GM21576 (cell line): ENCODE measurements around the gene SGMS1.

ENCODE experiments used
- ATAC-seq: cut with Tn5 transposase; IDR thresholded peaks from one replicate; pipeline ENCODE4 v1.9.1; 2021; ENCODE audit warnings: mild to moderate bottlenecking, moderate library complexity; ENCODE audit not compliant: unreplicated experiment

Gene SGMS1

DNA sequence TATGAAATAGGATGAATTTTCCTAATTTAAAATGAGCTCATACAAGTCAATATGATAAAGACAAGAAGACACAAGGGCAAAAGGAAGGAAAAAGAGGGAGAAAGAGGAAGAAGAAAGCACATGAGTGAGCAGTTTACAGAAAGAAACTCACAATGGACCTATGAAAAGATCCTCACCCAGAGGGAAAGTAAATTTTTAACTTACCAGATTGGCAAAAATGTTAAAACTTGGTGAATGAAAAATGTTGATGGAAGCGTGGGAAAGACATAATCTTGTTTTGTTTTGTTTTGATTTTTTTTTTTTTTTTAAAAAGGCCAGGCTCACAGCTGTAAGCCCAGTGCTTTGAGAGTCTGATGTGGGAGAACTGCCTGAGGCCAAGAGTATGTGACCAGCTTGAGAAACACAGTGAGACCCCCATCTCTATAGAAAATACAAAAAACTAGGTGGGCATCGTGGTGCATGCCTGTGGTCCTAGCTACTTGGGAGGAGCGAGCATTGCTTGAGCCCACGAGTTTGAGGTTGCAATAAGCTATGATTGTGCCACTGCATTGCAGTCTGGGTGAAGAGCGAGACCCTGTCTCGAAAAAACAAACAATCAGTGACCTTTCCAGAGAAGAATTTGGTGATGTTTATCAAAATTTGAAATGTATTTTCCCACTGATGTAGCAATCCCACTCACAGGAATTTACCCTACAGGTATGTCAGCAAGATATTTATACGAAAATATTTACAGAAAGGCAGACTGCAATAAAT is 219.6 kb downstream of the SGMS1 start:
- ATAC-seq: no peak

DNA sequence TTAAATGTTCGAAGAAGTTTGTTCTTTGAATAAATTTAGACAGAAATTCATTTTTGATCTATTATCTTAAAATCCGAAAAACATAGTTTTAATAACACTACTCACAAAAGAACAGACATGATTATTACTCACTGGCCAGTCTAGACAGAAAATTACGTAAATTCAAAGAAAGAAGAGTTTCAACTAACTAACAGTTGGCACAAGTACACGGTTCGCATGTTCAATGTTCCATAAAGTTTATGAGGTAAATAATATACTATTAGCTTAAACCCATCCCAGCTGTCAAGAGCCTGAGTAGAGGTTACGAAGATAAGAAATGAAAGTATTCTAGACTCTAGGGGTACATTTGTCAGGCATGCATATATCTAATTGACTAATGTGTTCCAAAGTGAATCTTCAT is 220.7 kb downstream of the SGMS1 start:
- ATAC-seq: no peak

DNA sequence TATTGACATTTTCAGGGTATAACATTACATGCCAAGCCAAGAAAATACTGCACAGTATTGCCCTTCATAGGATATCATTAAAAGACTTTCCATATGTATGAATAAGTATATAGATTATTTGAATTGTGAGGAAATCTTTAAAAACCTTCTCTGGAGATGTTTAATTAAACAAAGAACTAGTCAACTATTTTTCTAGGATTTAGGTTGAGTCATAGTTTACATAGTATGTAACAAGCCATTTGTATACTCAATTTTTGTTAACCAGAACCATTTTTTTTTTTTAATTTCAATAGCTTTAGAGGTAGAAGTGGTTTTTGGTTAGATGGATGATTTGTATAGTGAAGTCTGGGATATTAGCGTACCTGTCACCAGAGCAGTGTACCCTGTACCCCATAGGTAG is 221.3 kb downstream of the SGMS1 start:
- no peak for ATAC-seq

DNA sequence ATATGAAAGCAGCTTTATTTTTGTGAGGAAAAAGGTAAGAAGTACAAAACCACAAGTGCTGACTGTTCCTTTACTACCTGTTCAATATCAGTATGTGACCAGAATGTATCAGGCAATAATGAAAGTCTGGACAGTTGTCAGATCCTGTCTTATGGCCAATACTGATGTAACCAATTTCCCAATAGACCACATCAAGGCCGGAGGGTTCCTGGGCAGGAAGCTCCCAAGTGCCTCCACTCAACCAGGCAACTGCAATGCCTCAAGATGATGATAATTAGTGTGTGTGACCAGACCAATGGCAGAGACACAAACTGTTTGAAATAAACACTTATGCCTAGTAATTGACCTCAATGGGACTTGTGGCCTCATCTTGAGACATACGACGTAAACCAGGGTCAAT is 223.1 kb downstream of the SGMS1 start:
- no peak for ATAC-seq

DNA sequence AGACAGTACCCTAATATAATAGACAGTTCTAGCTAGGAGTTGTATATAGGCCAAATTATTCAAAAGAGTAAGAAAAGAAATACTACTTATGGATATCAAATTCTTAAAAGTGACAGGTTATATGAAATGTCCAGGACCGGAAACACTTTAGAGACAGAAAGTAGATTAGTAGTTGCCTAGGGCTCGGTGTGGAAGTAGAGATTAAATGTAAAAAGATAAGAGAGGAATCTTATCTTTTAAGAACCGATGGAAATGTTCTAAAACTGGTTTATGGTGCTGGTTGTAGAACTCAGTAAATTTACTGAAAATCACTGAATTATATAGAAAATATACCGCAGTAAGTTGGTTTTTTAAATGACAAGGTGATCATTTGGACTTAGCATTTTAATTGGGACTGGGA is 224.9 kb downstream of the SGMS1 start:
- no peak for ATAC-seq

DNA sequence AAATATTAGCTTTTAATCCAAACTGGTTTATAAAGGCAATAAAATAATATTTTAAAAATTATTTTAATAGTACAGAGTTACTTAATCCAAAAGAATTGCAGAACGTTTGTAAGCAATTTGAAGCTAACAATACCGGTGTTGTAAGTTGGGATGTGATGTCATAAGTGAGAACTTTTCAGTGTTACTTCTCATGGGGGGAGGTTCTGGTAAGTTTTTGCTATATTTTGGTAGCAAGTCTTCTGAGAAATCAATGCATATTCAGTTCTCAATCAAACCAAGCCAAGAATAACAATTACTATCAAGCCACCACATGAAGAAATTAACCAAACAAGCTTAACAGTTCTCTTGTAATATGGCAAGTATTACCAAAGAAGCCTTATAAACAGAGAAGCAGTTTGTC is 225.4 kb downstream of the SGMS1 start:
- no peak for ATAC-seq

DNA sequence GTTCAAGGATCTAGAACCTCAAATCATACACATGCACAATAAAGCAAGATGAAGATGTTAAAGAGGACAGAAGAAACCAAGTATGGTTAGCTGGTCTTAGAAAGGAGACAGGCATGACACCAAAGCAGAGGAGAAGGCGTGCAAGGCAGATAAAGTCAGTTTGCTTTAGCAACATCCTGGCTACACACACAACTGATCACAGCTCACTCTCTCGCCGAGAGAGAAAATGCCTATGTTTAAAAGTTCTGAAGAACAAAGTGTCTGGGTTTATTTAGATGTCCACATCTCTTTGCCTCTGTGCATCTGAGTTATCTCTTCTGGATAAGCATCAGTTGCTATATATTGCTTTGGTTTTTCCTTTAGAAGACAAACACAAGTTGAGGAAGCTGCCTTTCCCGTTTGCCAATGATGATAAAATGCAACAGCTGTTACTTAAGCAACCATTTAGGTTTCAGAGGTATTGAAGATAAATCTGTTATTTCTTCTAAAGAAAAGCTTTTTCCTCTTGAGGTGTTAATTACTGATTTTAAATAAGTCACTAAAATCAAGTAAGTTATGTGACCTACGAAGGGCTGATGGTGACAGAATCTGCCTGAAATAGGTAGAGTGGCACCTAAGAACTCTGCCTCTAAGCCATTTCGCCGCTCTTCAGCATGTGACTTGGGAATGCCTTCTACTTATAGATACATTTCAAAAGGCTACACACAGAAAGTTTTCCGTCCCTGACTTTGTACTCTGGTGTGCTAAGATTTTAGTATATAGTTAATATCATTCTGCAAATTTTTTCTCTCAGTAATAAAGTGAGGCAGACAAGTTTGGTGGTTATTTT is 226.2 kb downstream of the SGMS1 start:
- peak; percentile 50 for ATAC-seq

DNA sequence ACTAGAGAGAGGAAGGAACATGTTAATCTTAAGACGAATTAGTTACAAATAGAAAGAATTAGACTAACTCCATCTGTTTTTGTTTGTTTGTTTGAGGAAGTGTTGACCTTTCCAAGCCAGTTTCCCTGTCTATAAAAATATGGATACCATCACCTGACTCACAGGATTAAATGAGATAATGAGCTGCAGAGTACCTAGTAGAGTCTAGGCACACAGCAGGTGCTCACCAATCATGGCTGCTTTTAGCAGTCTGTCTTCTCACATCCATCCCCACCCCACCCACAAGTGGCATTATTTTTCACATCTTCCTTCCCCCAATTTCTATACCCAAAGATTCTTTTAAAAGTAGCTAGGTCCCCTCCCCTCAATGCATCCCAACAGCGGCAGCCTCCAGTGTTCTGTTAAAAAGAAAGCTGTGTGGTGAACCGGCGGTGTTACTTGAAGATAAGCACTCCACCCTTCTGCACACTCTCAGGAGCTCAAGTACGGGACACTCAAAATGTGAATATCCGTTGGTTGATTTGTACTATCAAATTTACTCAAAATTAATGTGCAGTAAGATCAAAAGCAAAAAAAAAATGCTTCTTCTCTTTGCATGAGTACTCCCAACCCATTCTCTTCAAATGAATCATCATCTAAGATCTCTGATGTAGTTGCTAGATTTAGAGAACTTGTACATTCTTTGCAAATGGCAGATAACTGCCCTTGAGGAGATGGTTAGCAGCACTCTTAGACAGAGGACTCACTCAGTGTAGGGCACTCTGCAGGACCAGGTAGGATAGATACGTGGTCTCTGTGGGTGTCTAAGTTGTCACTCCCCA is 227.1 kb downstream of the SGMS1 start:
- peak; percentile 65 for ATAC-seq

DNA sequence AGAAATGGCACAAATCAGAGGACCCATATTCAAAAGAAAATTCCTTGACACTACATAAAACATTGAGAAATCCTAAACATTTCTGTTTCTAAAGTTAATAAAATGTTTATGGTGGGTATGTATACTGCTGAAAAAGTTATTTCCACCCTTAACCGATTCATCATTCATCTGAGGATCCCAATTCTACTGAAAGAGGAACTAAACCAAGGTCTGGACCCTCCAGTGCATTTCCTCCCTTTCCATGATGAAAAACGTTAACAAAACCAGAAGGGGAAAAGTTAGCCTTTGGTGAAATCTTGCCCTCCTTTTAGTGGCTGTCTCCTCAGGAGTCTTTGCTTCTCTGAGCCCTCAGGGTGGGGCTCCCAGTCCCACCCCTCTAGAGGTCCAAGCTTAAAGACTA is 227.9 kb downstream of the SGMS1 start:
- ATAC-seq: no peak

DNA sequence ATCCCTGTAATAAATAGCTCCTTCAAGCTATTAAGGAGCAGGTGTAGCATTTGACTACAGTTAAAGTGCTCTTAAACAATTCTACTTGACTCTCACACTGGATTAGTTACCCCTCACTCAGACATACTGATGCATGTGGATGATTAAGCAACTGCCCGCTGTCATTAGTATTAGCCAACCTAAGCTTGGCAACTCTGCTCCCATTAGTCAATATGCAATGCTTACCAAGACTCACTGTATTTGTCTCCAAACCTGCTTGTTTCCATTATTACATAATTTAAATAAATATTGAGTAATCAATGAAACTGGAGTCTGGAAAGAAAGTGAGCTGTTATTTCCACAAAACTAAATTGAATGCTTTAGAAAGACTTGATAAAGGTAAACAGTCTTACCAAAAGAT is 228.5 kb downstream of the SGMS1 start:
- no peak for ATAC-seq

DNA sequence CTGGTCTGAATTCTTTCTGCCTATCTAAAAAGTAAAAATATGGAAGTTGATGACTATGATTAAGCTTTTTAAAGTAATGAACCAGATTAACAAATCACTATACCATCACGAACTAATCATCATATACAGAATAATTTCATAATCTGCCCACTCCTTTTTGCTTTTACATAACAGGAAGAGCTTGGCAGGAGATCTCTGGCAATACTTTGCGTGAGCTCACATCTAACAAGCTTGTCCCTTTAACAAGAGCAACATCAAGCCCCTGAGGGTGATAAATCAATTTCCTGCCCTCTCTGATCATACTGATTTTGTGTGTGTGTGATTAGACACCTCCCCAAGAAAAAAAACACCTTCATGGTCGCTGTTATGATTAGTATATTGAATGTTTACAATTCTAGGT is 228.9 kb downstream of the SGMS1 start:
- no peak for ATAC-seq

DNA sequence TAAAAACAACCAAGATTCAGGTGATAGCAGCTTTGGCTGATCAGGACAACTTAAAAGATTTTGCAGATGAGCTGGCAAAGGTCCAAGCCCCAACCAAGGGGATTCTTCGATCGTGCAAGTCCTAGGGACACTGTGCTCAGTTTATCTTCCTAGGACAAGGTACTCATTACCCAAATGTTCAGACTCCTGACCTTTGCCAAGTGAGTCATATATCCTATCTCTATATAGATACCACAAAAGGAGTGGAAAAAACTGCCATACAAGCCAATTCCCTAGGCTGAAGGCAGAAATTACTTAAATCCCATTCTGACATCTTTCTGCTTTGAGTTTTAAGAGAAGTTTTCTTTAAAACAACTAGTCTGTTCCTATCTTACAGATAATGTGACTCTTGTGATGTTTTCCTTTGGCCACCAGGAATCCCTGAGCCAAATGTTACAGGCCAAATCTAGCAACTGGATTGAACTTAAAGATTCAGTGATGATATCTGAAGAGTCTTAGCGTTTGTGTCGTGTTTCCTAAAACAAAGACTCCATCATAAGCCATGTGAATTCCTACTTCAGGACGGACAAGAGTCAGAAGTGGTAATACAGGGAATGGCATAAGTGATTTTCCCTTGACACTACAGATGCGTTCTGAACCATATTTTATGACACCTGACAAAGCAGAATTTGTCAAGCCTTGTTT is 229.8 kb downstream of the SGMS1 start:
- no peak for ATAC-seq

DNA sequence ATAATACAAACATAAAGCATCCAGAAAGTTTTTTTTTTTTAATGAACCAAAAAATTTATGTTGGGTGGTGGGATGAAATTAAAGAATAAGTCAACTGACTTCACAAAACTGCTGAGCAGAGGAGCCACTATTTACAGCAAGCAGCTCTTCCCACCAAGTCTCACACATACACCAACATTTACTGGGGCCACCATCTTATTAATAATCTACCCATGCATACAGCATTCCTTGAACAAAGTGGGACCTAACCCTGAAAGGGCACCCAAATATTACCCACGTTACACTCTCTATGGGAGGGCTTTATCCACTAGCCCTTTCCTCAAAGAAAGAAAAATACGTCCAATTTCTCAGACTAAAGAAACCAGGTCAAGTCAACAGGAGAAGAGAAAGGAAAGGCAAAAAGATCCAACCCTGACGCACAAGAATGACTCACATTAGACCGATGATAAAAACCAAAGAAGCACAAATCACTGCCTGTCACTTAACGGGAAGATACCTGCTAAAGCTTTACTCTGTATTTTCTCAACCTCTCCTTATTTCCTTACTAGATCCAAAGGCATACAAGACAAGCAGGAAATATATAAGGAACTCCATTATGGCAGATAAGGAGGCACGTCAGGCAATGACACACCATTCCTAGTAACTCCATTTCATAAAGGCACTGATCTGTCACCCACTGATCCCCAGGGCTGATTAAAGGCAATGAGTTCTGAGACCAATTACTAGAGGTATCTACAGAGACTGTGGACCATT is 230.6 kb downstream of the SGMS1 start:
- no peak for ATAC-seq

DNA sequence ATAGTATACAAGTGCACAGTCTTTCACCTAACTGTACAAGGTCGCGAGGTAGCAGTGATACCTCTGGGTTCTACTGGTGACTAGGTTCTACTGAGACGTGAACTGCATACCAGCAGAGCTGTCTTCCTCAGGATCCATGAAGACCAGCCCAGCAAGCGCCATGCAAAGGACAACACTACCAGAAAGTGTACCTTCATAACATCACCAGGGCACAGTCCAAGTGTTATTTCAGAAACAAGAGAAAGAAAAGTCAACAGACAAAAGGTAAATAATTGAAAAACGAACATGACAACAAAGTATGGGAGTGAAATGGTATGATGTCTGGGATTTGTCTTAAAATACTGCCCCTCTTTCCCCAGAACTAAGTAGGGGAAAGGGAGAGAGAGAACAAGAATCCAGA is 231.3 kb downstream of the SGMS1 start:
- ATAC-seq: no peak

DNA sequence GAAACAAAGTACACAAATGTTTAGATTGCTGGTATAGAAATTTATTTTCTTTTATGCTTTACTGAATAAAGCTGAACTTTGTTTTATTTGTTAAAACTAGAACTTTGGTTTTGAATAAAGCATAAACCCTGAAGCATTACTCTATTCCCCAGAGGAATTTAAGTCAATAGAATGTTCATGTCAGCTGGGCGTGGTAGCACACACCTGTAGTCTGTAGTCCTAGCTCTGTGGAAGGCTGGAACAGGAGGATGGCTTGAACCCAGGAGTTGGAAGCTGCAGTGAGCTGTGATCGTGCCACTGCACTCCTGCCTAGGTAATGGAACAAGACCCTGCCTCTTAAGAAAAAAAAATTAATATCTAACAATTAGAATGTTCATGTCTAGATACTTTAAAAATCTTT is 233.5 kb downstream of the SGMS1 start:
- ATAC-seq: no peak

DNA sequence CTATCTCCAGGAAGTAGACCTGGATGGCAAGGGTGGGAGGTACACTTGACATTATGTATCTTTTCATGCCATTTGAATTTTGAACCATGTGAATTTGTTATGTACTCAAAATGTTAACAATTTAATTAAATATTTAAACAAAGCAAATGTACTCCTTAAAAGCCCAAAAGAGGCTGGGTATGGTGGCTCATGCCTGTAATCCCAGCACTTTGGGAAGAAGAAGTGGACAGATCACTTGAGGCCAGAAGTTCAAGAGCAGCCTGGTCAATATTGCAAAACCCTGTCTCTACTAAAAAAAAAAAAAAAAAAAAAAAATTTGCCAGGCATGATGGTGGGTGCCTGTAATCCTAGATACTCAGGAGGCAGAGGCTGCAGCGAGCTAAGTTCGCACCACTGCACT is 235.6 kb downstream of the SGMS1 start:
- ATAC-seq: no peak

DNA sequence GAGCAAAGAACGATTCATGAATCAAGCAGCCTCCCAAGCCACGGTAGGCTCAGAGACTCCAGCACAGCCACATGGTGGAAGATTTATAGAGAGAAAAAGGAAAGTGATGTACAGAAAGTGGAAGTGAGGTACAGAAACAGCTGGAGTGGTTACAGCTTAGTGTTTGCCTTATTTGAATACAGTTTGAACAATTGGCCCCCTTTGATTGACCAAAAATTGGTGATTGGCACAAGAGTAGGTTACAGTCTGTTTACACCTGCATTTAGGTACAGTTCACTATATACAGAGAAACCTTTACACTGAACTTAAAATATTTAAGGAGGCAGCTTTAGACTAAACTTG is 236.1 kb downstream of the SGMS1 start:
- ATAC-seq: peak; percentile 61

DNA sequence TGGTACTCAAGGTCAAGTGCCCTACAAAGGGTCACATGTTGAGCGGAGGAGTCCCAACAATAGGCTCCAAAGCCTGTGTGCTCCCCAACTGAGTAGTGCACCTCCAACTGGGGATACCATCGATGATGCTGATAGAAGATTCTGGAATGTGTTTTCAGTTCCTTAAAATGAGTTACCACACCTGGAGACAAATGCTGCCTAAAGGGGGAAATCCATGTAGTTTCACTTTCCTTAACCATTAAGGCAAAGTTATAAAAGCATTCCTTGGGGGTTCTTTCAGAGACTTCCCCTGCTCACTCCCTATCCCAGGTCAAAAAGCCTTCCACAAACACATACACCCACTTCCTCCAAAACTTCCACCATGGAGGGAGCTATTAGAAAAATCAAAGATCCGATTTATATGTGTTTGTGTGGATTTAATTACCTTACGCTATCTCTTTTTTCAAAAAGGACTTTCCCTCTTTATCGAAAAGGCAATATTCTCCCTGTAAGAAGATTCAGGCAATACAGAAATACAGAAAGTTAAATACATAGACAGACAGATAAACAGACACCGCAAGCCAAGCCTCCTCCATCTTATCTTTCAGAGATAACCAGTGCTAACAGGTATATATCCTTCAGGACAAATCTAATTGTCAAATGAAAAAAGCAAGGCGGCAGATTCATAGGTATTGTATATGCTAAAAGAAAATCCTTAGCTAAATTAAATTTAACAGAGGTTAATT is 236.6 kb downstream of the SGMS1 start:
- ATAC-seq: no peak

DNA sequence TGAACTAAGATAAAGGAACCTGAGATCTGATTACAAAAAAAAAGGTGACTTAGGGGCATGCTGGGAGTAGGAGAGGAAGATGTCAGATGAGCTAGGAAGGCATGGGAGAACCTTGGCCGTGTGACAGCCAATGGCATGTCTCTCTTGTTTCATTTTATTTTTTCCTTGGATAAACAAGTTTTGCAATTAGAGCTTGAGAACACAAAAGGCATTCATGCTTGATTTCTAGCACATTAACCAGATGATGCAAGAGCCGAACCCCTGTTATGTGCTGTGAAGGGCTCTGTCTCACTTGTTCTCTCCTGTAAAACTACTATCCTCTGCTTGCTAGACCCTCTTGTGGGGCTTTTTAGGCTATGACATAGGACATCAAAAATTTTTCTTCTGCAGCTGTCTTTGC is 238.1 kb downstream of the SGMS1 start:
- no peak for ATAC-seq

DNA sequence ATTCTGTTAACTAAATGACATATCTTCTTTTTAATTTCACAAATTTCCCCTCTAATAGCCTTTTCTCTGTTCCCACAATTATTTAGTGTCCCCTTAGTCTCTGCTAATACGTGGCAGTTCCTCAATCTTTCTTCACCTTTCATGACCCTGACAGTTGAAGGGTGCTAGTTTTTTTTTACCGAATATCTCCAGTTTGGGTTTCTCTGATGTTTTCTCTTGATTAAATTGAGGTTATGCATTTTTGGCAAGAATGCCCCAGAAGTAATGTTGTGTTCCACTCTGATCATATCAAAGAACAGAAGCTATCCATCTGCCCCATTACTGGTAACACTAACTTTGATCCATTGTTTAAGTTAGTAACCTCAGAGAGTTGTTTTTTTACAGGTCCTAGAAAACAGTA is 238.9 kb downstream of the SGMS1 start:
- ATAC-seq: no peak
